HG02970 (cell line): ENCODE data around the gene CRLF1.

ENCODE experiments used
- ATAC-seq: cut with Tn5 transposase; IDR thresholded peaks from one replicate; pipeline ENCODE4 v1.9.1; 2021; ENCODE audit warnings: mild to moderate bottlenecking, moderate library complexity, moderate number of reproducible peaks; ENCODE audit not compliant: unreplicated experiment, low FRiP score

CRLF1 gene

GRCh38 chr19:18606281-18607225 lies at the start of gene CRLF1:
CRLF1 (minus strand) TSS chr19:18606799; CDS start chr19:18606656, 143 bp downstream.
- ATAC-seq: no peak

- ATAC-seq: no peak
These were observed 48.7 kb upstream of the CRLF1 start for GRCh38 chr19:18655173-18655844.

GRCh38 chr19:18654469-18654868 lies 47.9 kb upstream of the CRLF1 start:
- no peak for ATAC-seq

GRCh38 chr19:18653853-18654252 lies 47.3 kb upstream of the CRLF1 start:
- ATAC-seq: no peak

GRCh38 chr19:18651733-18652132 lies 45.1 kb upstream of the CRLF1 start:
- no peak for ATAC-seq

- ATAC-seq: no peak
These were observed 44.7 kb upstream of the CRLF1 start for GRCh38 chr19:18651300-18651699.

- no peak for ATAC-seq
These were observed 44.0 kb upstream of the CRLF1 start for GRCh38 chr19:18650468-18651041.

GRCh38 chr19:18650021-18650390 lies 43.4 kb upstream of the CRLF1 start:
- no peak for ATAC-seq

- no peak for ATAC-seq
These were observed 42.9 kb upstream of the CRLF1 start for GRCh38 chr19:18649371-18650020.

- ATAC-seq: no peak
These were observed 42.3 kb upstream of the CRLF1 start for GRCh38 chr19:18648973-18649315.

- ATAC-seq: no peak
These were observed 41.2 kb upstream of the CRLF1 start for GRCh38 chr19:18647807-18648206.

- no peak for ATAC-seq
These were observed 40.8 kb upstream of the CRLF1 start for GRCh38 chr19:18647371-18647767.

GRCh38 chr19:18646535-18647370 lies 40.2 kb upstream of the CRLF1 start:
- no peak for ATAC-seq

- no peak for ATAC-seq
These were observed 38.5 kb upstream of the CRLF1 start for GRCh38 chr19:18645035-18645511.

- ATAC-seq: no peak
These were observed 37.8 kb upstream of the CRLF1 start for GRCh38 chr19:18644196-18645034.

- ATAC-seq: no peak
These were observed 33.2 kb upstream of the CRLF1 start for GRCh38 chr19:18639706-18640243.

GRCh38 chr19:18637673-18638630 lies 31.4 kb upstream of the CRLF1 start:
- no peak for ATAC-seq
